GM15510 (cell line): ENCODE data around the gene PERM1.

ENCODE experiments used
- POLR2A ChIP-seq: IDR thresholded peaks from 3 replicates; pipeline ENCODE4 v1.6.1; 2011; ENCODE audit warnings: borderline replicate concordance; ENCODE audit not compliant: insufficient read length; ENCODE audit errors: extremely low read depth

Gene PERM1

GRCh38 chr1:1001057-1001783 lies 19.3 kb upstream of the PERM1 start:
- TF ChIP-seq POLR2A = no peak

- no peak for TF ChIP-seq POLR2A
These were observed 18.6 kb upstream of the PERM1 start for GRCh38 chr1:1000357-1001056.

GRCh38 chr1:999725-1000356 lies 17.9 kb upstream of the PERM1 start, which contains the start of gene HES4:
Gene HES4, minus strand, starts transcription at chr1:1000097. Its CDS starts 124 bp downstream, at chr1:999973.
- TF ChIP-seq POLR2A = peak; percentile 30

GRCh38 chr1:998995-999724 lies 17.3 kb upstream of the PERM1 start:
- no peak for TF ChIP-seq POLR2A

- no peak for TF ChIP-seq POLR2A
These were observed 16.8 kb upstream of the PERM1 start for GRCh38 chr1:998745-998994.

- no peak for TF ChIP-seq POLR2A
These were observed 16.3 kb upstream of the PERM1 start for GRCh38 chr1:997993-998744.

GRCh38 chr1:997713-997992 lies 15.8 kb upstream of the PERM1 start:
- no peak for TF ChIP-seq POLR2A

GRCh38 chr1:996851-997712 lies 15.2 kb upstream of the PERM1 start:
- no peak for TF ChIP-seq POLR2A

- TF ChIP-seq POLR2A = no peak
These were observed 14.1 kb upstream of the PERM1 start for GRCh38 chr1:995665-996633.

- no peak for TF ChIP-seq POLR2A
These were observed 11.6 kb upstream of the PERM1 start for GRCh38 chr1:993379-993995.

- TF ChIP-seq POLR2A = no peak
These were observed 10.5 kb upstream of the PERM1 start for GRCh38 chr1:992362-992761.

- no peak for TF ChIP-seq POLR2A
These were observed 10.0 kb upstream of the PERM1 start for GRCh38 chr1:991895-992294.
